Smooth muscle cell of the brain vasculature (primary cell): Measurements from ENCODE around the gene LSS.
"Not testable (repeated sequence)": the region's sequence is repeated elsewhere in the genome, so short reads cannot be mapped to it uniquely, and the experiment has no call there.

Experiments used
- DNase-seq: peaks from one replicate; pipeline ENCODE4 v3.0.0-alpha.2; 2012; ENCODE audit warnings: low read depth, low spot score

The LSS gene

DNA sequence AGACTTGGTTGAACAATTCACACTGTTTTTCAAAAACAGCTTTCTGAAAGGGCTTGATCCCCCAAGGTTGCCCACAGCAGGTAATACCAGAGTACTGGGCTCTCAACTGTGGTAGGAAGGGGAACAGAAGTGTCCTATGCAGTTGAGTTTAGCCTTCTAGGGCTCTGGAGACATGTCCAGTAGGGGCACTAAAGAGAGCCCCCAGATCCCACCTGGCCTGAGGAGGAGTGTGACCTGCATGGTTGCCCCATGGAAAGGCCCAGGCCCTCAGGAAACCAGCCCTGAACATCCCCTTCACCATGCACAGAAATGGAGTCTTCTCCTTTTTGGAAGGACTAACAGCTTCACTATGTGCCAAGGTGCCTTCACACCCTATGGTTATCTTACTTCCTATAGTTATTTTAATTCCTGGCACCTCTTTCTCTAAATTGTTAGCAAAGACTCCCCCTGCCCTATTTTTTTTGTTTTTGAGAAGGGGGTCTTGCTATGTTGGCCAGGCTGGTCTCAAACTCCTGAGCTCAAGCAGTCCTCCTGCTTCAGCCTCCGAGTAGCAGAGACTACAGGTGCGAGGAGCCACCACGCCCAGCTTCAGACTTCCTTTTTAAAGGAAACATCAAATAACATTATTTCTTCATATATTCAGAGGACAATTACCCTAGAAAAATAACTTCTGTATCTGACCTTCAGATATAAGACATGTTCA lies 16.8 kb upstream of the LSS start:
- no peak for DNase-seq

DNA sequence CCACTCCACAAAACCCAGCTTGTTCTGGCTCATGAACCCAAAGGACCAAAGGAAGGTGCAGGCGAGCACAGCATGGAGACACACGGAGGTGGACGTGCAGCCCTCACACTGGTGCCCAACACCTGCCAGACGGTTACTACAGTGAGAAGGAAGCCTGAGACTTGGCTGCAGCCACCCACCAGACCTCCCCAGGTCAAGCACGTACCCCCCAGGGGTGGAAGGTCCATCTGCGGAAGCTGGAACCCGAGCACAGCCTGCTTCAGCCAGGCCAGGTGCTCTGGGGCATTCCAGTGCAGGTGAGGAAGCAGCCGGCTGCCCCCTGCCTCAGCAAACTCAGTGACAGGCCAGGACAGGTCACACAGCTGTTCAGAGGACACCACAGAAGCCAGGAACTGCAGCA lies 16.0 kb upstream of the LSS start:
- DNase-seq, result no peak

DNA sequence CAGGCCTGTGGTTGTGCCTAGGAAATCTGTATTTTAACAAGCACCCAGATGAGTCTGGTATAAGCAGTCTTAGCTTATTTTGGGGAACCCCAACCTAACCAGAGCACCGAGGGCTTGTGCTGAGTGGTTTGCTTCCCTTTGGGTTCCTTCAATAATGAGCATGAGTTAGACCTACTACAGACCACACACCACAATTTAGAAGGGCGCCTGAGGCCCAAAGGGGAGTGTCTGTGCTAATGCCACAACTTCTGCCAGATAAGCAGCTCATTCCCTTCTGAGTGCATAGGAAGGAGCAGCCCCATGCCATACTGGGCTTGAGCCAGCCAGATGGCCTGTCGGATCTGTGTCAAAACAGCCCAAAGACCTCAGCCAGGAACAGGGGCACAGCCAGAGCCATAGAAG lies 15.4 kb upstream of the LSS start:
- no peak for DNase-seq

DNA sequence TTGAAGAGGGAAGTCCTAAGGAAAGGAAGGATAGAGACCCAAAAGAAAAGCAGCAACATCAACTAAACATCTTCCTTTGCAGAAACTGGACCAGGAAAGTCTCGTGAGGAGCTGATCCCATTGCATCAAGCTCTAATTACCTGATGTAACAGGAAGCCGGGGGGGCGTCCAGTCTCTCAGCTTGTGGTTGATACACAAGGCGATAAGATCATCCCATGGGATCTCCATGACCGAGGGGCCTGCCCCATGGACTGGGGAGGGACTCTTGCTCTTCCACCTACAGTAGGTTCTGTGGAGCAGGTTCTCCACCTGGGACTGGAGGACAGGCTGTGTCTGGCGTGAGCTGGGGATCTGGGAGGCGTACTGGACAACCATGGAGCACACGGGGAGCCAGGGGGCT lies 14.8 kb upstream of the LSS start:
- no peak for DNase-seq

DNA sequence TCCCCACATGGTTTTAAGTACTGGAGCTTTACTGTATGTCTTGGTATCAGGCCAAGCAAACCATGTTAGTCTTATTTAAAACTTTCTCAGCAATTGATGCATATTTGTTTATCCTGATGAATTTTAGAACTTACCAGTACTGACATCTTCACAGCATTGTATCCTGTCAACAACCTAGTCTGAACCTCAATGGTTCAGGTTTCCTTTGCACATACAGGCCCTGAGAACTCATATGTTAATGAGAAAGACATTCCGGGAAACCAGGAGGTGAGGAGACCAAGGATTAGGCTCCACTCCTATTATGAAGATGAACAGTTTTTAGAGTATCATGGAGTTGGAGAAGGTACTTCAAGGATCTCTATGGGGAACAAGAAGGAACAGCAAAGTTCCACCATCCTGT lies 13.0 kb upstream of the LSS start:
- not testable (repeated sequence) for DNase-seq

DNA sequence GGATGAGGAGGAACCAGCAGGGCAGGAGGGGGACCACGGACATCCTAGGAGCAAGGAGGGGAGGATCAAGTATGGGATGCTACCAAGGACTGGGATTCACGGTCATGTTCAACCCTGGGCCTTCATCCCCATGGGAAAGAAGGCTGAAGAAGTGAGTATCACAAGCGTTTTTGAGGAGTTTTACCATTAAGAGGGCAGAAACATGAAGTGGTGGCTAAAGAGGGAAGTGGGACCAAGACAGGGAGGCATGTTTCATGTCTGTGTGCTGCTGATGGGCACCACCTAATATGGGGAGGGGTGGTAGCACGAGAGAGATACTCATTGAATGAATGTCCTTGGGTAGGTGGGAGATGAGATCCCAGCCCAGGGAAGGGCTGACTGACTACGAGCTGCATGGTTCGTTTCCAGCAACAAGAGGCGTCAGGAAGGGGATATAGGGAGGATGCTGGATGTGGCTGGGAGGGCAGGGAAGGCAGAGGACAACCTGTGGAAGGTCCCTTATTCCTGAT lies 11.3 kb upstream of the LSS start:
- DNase-seq, result no peak

DNA sequence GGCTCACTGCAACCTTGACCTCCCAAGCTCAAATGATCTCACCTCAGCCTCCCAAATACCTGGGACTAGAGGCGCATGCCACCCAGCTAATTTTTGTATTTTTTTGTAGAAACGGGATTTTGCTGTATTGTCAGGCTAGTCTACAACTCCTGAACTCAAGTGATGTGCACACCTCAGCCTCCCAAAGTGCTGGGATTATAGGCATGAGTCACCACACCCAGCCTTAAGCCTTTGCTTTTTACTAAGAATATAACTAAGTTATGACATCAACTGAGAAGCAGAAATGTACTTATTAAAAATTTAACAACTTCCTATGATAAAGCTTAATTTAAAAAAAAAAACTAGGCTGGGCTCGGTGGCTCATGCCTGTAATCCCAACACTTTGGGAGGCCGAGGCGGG lies 8.9 kb upstream of the LSS start:
- DNase-seq, result no peak

DNA sequence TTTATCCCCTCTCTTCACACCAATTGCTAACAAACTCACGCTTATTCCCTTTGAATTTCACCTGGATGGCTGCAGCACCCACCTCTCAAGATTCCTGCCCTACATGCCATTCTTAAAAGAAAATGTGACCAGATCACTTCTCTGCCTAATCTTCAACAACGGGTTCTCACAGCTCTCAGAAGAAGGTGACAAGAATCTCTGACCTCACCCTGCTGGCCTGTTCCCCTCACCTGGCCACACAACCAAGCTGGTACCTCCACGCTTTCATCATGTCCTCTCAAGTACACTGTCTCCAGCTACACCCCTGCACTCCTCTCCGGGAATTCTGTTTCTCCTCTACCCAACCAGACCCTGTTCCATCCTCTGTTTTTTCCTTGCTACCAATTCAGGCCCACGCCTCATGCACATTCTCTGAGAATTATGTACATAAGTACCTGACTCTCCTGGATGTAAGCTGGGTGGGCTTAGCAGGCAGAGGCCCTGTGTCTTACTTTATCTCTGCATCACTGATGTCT lies 5.9 kb upstream of the LSS start:
- no peak for DNase-seq

DNA sequence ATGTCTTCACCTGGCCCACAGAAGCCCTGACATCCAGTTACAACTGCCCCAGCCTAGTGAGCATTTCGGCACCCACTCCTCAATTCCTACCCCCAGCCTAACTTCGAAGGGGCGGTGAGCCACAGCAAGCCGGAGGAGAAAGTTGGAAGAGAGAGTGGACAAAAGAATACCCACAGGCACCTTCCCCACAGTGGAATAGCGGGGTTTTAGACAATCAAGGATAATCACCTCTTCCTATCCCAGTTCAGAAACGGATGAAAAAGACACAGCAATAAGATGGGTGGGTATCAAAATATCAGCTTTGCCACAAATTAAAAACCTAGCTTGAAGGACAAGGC lies 1.3 kb upstream of the LSS start:
- no peak for DNase-seq

DNA sequence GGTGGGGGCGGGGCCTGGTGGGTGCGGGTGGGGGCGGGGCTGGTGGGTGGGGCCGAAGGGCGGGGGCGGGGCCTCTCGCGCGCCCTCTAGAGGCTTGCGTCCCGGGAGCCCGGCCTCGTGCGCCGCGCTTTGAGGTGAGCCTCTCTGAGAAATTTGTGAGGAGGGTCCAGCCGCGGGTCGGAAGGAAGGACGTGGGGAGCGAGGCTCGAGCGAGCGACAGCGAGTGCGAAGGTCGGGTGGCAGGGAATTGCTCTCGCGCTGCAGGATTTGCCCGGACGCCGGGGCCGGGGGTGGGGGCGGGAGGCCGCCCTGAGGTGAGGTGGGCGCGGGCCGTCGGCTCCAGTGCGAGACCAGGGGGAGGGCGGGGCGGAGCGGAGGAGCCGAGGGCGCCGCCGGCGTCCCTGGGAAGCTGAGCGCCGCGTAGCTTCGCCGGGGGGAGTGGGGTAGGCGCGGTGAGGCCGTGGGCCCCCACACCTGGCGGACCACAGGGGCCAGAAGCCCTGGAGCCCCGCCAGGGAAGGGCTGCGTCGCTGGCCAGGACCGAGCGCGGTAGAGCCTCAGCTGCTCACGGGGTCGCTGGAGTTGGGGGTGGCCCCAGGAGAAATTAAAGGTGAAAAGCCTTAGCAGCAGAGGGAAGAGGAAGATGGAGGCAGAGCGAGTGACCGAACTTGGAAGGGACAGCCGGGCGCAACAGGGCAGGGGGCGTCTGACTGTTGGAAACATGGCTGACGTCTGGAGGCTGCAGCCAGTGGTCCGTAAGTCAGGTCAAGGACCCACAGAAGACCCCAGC lies 754 bp upstream of the LSS start:
- no peak for DNase-seq

DNA sequence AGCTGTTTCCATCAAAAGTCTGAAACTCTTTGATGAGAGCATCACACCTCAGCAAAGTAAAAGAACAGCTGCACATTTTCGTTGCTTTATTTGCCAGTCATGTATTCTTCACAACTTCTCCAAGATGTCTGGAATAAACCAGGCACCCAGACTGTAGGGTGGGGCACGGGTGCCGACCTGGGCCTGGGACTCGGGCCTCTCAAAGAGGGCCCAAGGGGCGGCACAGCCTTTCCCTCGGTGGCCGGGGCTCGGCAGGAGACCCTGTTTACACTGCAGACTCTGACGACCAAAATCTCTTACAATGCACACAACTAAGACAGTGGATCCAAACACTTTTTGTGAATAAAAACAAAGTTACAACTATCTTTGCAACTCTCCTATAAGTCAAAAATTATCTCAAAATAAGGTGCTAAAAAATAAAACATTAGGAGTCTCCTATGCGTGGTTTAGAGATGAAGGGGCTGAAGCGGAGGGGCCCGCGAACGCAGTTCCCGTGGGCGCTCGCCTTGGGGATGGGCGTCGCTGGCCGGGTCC lies 696 bp downstream of the LSS start:
- no peak for DNase-seq

DNA sequence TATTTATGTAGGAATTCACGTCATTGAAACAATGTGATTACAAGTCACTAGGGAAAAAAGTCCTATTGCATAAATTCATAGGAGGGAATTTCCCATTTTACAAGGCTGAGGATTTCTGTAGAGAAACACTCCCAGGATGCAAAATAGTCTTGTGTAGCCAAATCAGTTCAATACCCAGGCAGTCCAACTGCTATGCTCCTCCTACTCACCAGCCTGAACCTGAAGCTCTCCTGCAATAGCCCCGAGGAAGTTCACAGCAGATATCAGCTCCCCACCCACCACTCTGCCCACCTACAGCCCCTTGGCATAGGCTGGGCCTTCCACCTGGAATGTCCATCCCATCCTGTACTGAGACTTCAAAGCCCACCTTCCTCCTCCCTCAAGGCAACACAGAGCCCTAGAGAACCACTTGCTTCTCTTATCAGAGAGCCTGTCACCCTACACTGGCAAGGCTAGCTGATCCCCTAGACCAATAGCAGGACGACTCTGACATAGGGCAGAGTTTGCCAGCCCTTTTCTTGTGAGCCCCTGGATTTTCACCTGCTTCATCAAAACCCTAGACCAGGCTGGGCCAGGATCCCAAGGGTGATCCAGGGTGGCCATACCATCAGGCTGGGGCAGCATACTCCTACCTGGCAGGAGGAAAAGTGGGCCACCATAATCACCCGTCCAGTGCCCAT lies 1.5 kb downstream of the LSS start:
- DNase-seq, result no peak

DNA sequence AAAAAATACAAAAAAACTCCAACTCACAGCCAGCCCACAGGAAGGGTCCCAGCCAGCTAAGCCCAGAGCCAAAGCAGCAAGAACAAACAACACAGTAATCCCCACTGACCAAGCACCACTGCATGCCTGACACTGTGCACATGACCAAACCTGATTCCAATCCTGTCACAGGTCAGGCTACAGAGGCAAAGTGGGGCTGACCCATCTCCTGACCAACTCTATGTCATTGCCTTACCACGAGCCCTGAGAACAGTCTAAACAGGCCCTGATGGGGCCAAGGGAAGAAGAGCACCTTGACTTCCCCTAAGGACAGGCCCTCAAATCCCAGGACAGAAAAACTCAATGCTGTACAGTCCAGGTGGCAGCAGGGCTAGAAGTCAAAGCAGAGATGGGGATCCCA lies 2.4 kb downstream of the LSS start:
- DNase-seq, result no peak

DNA sequence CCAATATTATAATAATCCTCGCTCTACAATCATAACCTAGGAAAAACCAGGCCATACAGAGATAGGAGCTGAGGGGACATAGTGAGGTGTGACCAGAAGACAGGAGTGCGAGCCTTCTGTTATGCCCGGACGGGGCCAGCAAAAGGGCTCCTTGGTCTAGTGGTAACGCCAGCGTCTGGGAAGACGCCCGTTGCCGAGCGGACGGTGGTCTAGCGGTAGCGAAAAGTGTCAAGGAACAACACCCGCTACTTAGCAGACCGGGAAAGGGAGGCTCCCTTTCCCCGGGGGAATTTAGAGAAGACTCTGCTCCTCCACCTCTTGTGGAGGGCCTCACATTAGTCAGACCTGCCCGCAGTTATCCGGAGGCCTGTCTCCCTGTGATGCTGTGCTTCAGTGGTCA lies 4.9 kb downstream of the LSS start:
- not testable (repeated sequence) for DNase-seq

DNA sequence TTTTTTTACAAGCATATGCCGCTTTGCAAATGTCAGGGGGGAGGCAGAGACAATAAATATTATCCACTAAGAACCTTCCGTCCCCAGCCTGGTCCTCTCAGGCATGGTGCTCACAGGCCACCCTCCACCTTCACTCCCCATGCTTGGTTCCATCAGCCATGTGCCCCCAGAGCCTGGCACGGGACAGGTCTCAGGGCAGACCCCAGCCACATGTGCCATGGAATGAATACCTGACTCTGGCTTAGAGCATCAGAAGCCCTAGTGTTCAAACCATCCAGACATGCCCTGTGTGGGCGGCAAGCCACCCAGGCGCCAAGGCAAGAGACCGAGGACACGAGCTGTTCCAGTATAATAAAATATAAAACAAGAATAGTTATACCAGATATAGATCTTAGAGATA lies 5.4 kb downstream of the LSS start:
- no peak for DNase-seq

DNA sequence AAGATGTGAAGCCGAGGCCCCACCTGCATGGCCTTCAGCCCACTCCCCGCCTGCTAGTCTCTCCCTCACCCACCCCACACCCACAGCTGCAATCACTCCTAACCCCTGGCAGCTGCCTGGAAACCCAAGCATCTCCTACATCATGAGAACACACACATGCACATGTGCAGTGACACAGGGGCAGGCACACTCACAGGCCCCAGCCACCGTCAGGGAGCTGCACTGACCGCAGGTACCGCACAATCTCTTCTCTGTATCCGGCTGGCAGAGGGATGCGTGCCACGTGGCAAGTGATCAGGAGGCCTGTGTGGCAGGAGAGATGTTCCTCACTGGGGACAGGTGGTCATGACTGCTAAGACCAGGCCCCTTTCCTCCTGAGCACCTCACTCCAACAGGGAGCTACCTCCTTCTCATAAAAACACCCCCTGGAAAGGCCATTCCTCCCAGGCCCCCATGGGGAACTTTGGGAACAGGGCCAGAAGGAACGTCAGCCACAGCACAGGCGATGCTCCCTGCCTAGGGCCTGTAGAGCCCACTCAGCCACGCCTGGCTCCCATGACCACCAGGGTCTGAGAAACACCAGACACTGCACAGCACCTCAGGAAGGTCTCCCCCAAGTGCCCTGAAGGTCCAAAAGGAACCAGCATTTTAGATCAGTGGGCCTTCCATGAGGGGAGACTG lies 6.0 kb downstream of the LSS start:
- no peak for DNase-seq

DNA sequence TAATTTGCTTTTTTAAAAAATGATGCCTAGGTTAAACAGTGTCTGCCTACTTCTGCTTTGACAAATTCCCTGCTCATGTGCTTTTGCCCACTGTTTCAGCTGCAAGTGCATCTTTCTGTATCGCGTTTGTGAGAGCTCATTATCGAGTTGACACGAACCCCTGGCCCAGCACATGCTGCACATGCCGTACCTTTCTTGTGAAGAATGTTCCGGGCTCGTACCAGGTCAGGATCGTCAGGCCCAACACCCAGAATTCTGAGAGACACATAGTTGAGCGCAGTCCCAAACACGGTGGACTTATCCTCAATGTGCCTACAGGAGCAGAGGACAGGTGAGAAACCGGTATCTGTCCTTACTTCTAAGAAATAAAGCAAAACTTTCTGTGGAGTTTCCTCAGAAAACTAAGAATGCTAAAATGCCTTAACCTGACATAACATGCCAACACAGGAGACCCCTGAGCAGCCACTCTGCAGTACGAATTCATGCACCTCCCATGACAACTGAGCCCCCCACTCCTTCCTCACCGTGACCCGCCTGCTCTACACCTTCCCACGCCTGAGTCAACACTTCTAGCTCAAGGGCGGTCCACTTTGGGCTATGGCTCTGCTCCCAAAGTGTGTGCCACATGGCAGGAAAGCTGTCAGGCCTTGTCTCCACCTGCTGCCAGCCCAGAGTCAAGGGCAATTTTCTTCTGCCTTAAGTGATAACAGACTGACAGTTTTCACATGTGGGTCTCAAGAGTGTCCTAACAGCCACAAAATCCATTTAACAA lies 6.7 kb downstream of the LSS start:
- DNase-seq, result no peak

DNA sequence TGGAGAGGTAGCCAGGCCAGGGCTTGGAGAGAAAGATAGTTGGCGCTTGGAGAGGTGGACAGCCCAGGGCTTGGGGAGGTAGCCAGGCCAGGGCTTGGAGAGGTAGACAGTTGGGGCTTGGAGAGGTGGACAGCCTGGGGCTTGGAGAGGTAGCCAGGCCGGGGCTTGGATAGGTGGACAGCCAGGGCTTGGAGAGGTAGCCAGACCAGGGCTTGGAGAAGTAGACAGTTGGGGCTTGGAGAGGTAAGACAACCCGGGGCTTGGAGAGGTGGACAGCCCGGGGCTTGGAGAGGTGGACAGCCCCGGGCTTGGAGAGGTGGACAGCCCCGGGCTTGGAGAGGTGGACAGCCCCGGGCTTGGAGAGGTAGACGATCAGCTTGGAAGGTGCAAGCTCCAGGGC lies 7.7 kb downstream of the LSS start:
- DNase-seq, result no peak

DNA sequence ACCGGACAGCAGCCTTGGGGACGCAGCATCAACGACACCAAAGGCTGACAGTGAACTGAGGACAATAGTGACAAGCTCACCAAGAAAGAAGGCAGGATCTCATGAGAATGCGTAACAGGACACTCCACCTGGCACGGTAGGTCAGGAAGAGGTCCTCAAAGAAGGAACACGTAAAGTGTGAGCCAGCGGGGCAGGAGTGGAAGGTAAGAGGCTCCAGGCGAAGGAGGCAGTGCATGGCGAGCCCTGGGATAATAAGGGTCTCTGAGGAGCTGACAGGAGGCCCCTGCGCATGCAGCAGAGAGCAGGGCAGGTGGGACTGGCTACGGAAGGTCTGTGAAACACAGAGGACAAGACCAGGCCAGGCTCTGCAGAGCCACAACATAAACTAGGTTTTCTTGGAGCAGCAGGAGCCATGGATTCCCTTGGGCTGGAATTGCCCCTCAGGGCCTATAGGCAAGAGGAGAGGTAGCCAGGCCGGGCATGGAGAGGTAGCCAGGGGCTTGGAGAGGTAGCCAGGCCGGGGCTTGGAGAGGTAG lies 8.2 kb downstream of the LSS start:
- no peak for DNase-seq

DNA sequence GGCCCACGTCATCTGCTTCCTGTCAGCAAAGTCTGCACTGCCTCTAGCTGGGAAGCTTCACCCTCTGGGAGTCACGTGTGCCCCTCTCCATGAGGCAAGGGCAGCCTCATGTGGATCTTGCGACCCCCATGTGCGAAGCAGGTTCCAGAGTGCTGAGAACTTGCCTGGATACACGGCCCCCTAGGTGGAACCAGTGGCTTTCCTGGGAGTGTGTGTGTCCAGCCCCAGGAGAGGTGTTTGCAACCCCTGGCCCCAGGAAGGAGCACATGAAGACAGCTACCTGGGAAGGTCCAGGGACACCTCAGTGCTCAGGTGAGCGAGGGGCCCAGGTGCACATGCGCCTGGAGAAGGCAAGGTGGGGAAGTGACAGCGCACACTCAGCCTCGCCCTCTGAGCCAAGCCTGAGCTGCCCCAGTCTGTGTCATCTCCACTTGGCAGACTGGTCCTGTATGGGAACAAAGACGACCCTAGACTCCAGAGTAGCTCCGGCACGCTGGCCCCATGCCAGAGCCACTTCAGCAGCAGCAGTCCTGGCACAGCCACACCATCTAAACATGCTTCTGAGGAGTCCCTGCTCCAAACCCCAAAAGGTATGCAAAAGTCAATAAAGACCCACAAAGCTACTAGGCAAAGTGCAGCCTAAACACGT lies 8.9 kb downstream of the LSS start:
- no peak for DNase-seq
